Measurements from ENCODE around the gene RAD50.
"Not testable (repeated sequence)": the region's sequence is repeated elsewhere in the genome, so short reads cannot be mapped to it uniquely, and the experiment has no call there.

RAD50 gene

GRCh38 chr5:132633587-132633986 is 76.8 kb downstream of the RAD50 start:
- DNase-seq (ENCODE audit: low read depth) = not testable (repeated sequence)

- no peak for DNase-seq (ENCODE audit: low read depth)
Measured at GRCh38 chr5:132635873-132636272, 79.1 kb downstream of the RAD50 start.

GRCh38 chr5:132637241-132637640 is 80.5 kb downstream of the RAD50 start:
- DNase-seq (ENCODE audit: low read depth) = no peak

GRCh38 chr5:132639706-132640130 is 82.9 kb downstream of the RAD50 start:
- DNase-seq (ENCODE audit: low read depth) = no peak

- DNase-seq (ENCODE audit: low read depth) = no peak
Measured at GRCh38 chr5:132640613-132641012, 83.8 kb downstream of the RAD50 start.

- DNase-seq (ENCODE audit: low read depth) = no peak
Measured at GRCh38 chr5:132641241-132641723, 84.5 kb downstream of the RAD50 start.

- no peak for DNase-seq (ENCODE audit: low read depth)
Measured at GRCh38 chr5:132641841-132642240, 85.1 kb downstream of the RAD50 start.

- no peak for DNase-seq (ENCODE audit: low read depth)
Measured at GRCh38 chr5:132644177-132644576, 87.4 kb downstream of the RAD50 start.

GRCh38 chr5:132646583-132647266 is 89.9 kb downstream of the RAD50 start:
- DNase-seq (ENCODE audit: low read depth) = no peak

GRCh38 chr5:132647473-132647872 is 90.7 kb downstream of the RAD50 start:
- no peak for DNase-seq (ENCODE audit: low read depth)

- no peak for DNase-seq (ENCODE audit: low read depth)
Measured at GRCh38 chr5:132648355-132648754, 91.6 kb downstream of the RAD50 start.

- DNase-seq (ENCODE audit: low read depth) = no peak
Measured at GRCh38 chr5:132651838-132652469, 95.2 kb downstream of the RAD50 start.

- no peak for DNase-seq (ENCODE audit: low read depth)
Measured at GRCh38 chr5:132653716-132654115, 96.9 kb downstream of the RAD50 start.

- no peak for DNase-seq (ENCODE audit: low read depth)
Measured at GRCh38 chr5:132655821-132656773, 99.3 kb downstream of the RAD50 start.

GRCh38 chr5:132656774-132657355 is 100.1 kb downstream of the RAD50 start:
- no peak for DNase-seq (ENCODE audit: low read depth)

- DNase-seq (ENCODE audit: low read depth) = no peak
Measured at GRCh38 chr5:132657676-132658380, 101.1 kb downstream of the RAD50 start, which contains the start of gene IL13. IL13 (plus strand) TSS chr5:132658173; CDS start chr5:132658187, 14 bp downstream.

- DNase-seq (ENCODE audit: low read depth) = no peak
Measured at GRCh38 chr5:132658381-132659302, 101.9 kb downstream of the RAD50 start.

- DNase-seq (ENCODE audit: low read depth) = no peak
Measured at GRCh38 chr5:132659598-132660493, 103.1 kb downstream of the RAD50 start.

Measured in HS-27A (cell line).